Inferior parietal cortex (tissue), 1 donor: ENCODE data around the gene OR2AG2.

Experiments
- DNase-seq: peaks from one replicate; pipeline ENCODE4 v3.0.0-alpha.2; 2016; ENCODE audit errors: extremely low spot score

OR2AG2 gene

GRCh38 chr11:6738590-6738989 is 33.2 kb downstream of the OR2AG2 start:
- DNase-seq = no peak

DNA sequence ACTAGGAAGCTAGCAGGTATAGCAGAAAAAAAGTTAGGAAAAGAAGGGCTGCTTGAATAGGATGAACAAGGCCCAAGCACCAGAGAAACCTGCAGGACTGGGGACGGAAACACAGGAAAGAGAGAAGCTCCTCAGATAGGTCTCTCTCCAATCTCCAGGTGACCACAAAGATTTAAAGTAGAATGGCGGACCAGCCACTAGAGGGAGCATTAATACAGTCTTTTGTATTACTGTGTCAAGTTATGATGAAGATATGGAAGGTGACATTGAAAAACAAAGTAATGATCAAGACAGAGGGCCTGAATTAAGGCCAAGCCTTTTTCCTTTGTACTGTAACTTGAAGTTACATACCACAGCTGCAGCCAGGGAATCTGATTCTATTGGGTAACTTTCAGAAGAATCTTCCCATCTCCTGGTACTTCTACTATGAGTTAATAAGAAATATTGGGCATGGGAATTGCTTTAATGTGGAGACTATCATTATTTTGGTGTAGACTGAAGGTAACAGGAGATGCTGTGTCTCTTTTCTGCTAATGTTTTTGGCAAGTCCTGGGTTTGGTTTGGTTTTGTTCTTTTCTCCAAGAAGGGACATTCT is 33.8 kb downstream of the OR2AG2 start:
- peak; percentile 64 for DNase-seq

GRCh38 chr11:6736495-6737121 is 35.2 kb downstream of the OR2AG2 start:
- no peak for DNase-seq

- no peak for DNase-seq
These were observed 36.5 kb downstream of the OR2AG2 start for GRCh38 chr11:6735306-6735705.

DNA sequence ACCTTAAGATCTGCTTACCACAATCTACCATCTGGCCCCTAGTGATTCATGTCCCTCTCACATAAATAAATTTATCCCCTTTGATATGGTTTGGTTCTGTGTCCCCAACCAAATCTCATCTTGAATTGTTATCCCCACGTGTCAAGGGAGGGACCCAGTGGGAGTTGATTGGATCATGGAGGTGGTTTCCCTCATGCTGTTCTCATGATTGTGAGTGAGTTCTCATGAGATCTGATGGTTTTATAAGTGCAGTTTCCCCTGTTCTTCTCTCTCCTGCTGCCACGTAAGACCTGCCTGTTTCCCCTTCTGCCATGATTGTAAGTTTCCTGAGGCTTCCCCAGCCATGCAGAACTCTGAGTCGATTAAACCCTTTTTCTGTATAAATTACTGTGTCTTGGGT is 37.2 kb downstream of the OR2AG2 start:
- DNase-seq = no peak

- DNase-seq = no peak
These were observed 38.2 kb downstream of the OR2AG2 start for GRCh38 chr11:6733326-6734275.

DNA sequence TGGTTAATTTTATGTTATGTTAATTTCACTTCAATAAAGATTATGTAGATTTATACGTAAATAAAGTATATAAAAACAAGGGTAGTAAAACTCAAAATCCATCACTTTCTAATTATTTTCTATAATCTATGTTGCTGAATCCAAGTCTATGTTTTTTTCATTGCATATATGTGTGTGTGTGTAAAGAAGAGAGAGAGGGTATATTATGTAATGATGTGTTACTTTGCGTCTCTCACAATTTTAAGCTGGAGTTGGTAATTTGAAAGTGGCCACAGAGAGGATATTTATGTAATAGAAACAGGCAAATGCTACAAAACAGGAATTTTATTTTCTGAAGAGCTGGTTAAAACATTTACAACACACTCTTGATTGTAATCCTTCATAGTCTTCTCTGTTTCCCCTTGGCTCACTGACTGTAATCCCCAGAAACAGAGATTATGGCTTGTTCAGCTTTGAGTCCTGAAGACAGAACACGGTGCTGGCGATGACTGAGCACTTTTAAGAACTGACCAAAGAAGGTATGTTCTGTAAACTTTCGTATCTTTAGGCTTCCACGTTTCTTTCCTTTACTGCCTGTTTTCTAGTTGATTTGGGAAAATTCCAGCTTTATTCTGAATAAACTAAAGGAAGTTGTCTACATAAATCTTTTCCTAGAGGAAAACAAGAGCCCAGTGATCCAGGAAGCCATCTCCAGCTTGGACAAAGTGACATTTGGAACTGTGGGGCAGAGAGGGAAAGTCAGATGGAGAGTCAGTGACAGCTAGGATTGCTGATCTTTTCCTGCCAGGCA is 43.6 kb downstream of the OR2AG2 start:
- no peak for DNase-seq

GRCh38 chr11:6725386-6725896 is 46.3 kb downstream of the OR2AG2 start:
- DNase-seq = no peak

GRCh38 chr11:6724013-6724412 is 47.8 kb downstream of the OR2AG2 start:
- DNase-seq = no peak

DNA sequence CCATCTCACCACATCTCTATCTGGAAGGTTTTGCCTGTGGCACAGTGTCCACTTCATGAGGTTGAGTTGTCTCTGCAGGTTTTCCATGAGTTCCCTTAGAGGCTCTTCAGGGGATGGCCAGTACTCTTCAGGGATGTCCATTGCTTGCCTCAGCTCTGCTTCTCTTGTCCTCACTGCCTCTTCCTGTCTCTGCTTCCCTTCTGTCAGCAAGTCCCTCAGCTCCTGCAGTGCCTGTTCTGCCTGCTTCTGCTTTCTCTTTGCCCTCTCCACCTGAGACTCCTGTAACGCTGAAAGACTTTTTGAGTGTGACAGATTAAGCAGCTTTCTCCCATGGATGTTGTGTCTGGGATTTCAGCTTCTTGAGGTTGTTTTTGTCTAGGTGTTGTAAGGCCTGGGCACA is 50.4 kb downstream of the OR2AG2 start:
- DNase-seq = no peak

DNA sequence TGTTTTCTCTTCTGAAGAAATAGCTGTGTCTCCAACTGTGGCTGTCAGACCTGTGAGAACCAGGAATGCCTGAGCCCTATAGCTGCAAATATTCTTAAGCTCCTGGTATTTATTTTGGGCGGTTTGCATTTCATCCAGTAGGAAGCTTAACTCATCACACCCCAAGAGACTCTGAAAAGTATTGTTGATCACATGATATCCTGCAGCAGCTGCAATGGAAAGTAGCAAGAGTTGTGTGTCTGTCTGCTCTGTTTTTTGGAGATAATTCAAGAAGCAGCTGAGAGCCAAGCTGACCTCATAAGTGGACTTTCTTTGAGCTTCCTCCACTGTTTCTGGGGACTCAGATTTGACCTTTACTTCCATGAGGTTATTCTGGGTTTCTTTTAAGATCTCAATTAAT is 52.2 kb downstream of the OR2AG2 start:
- no peak for DNase-seq

- DNase-seq = no peak
These were observed 54.4 kb downstream of the OR2AG2 start for GRCh38 chr11:6717426-6717825.
